ENCODE data around the gene GFRA1. TPM values are rescaled to one million over a fixed set of nuclear protein-coding genes. Genes with fewer than 3 reads are reported as not detected.

GFRA1 gene
- total and polyA plus RNA-seq, 2 donors (not counting 3 experiments of a cell fraction or from before 2014, with no cell fraction given), result 0.22 to 0.88 TPM

- Histone ChIP-seq H3K79me2 (ENCODE audit: control insufficient read depth, insufficient read depth, low read length) (no peaks in the 10 kb centered on the region), H3K27ac (ENCODE audit: insufficient read depth, low read depth, low read length) (no peak overlapping the region), H3K9ac (replicated peaks; ENCODE audit: extremely low read depth, insufficient read depth, low read length) (no peak overlapping the region), H3K4me2 (ENCODE audit: insufficient read depth, low read length) (no peak overlapping the region), H2AFZ (ENCODE audit: low read depth, low read length) (no peak overlapping the region), H3K9me3 (replicated peaks; ENCODE audit: control insufficient read depth, insufficient read depth, low read length) (no peaks in the 10 kb centered on the region), H4K20me1 (replicated peaks; ENCODE audit: control insufficient read depth, extremely low read depth, insufficient read depth, low read length) (no peaks in the 10 kb centered on the region), H3K36me3 (ENCODE audit: control insufficient read depth in 2 of 2, extremely low read depth in 1 of 2, insufficient read depth in 2 of 2, low read length in 2 of 2) (no peaks in the 10 kb centered on the region), H3K4me1 (ENCODE audit: control insufficient read depth, extremely low read depth, insufficient read depth, low read length) (no peaks in the 10 kb centered on the region), H3K9me1 (replicated peaks; ENCODE audit: control insufficient read depth, extremely low read depth, insufficient read depth, low read length) (no peaks in the 10 kb centered on the region), H3K27me3 (ENCODE audit: control insufficient read depth in 2 of 2, insufficient read depth in 2 of 2, low read length in 2 of 2) (no peaks in the 10 kb centered on the region), H3K4me3 (replicated peaks in 1 of 3; ENCODE audit: insufficient read depth in 1 of 3, low read depth in 1 of 3, low read length in 3 of 3) (no peak overlapping the region)
- POLR2A ChIA-PET, result no interaction called here
- no peak for FAIRE-seq
- no peak for TF ChIP-seq CTCF (IDR thresholded peaks at IDR 0.05; ENCODE audit: extremely low read depth in 1 of 2, insufficient read depth in 1 of 2, low read depth in 1 of 2, low read length in 2 of 2)
- no peak for TF ChIP-seq GATA2 (IDR thresholded peaks at IDR 0.05; ENCODE audit: insufficient read depth, insufficient read length, low read depth, low read length)
- no peak for TF ChIP-seq MYC (IDR thresholded peaks at IDR 0.05; ENCODE audit: low read depth, low read length)
- no peak for TF ChIP-seq POLR2A (IDR thresholded peaks at IDR 0.05; ENCODE audit: low read depth, low read length)
- TF ChIP-seq POLR2AphosphoS5 (IDR thresholded peaks at IDR 0.05; ENCODE audit: insufficient read depth, low read depth, low read length), result no peak
- no peak for TF ChIP-seq JUN (IDR thresholded peaks at IDR 0.05; ENCODE audit: borderline replicate concordance, insufficient read depth, insufficient read length, low read depth)
- TF ChIP-seq EZH2 (IDR thresholded peaks at IDR 0.05; ENCODE audit: borderline replicate concordance, low read depth, low read length, severe bottlenecking), result no peak
- TF ChIP-seq MAX (IDR thresholded peaks at IDR 0.05; ENCODE audit: insufficient read depth, insufficient read length), result no peak
- no peak for TF ChIP-seq FOS (IDR thresholded peaks at IDR 0.05; ENCODE audit: borderline replicate concordance, insufficient read depth, low read length)
- dilution Hi-C loops (cut with MboI; ENCODE audit: extremely low pct_ligation_motif_present, low sequenced_read_pairs), result no loop called here
- BruUV-seq (replicated peaks), result no TSS peak
- CTCF ChIA-PET, result no interaction called here
- DNase-seq (ENCODE audit: low read depth, low spot score), result no peak
- intact Hi-C loops (cut with micrococcal nuclease), result no loop called here
Measured at GRCh38 chr10:116085323-116085722, 187.7 kb downstream of the GFRA1 start.
